ENCODE data around the gene METTL3. TPM values are rescaled to one million over a fixed set of nuclear protein-coding genes. Genes with fewer than 3 reads are reported as not detected.
A peak's percentile ranks its signal among the peaks of the same experiment; 100 is the strongest.

Gene METTL3
- total and polyA plus RNA-seq, 2 of the 4 experiments (the other 2 are of a cell fraction), result 90.6 to 109 TPM

DNA sequence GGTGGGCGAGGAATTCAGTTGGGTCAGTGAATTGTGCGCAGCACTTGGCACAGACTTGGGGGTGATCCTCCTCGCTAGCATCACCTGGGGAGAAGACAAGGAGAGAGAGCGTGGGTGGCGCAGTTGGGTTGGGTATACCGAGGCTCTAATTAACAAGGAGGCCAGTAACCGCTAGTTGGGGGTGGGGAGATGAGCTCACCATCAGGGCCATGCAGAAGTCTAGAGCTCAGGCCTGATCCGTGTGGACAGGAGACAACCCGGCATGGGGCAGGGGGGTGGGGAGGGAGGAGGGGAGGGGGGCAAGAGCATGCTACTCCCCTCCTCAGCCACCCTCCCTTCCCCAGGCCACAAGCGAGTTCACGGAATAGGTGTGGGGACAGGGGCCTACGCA lies 14.4 kb upstream of the METTL3 start:
- peak overlapping the region; percentile 70 to 80; a peak in 3 of 4 replicates for H4K8ac ChIP-seq (ENCODE audit: low read depth in 2 of 2, low read length in 2 of 2)
- H3K14ac ChIP-seq (replicated peaks; ENCODE audit: low read depth, low read length), result peak overlapping the region; percentile 90
- peak overlapping the region; percentile 43; the same call in 1 of the 2 replicates for H3K18ac ChIP-seq (ENCODE audit: low read depth, low read length)
- intact Hi-C loops (cut with micrococcal nuclease) (no loop called here), dilution Hi-C loops (cut with HindIII; ENCODE audit: low sequenced_read_pairs, unreplicated experiment) (no loop called here), in situ Hi-C loops (cut with MboI; ENCODE audit: low sequenced_read_pairs) (no loop called here)
- peaks cover 0 to 19% of the 10 kb centered on the region in 2 experiments; a peak in 2 of 4 replicates for H3K79me1 ChIP-seq (ENCODE audit: low read depth in 1 of 2, low read length in 2 of 2)
- H2BK5ac ChIP-seq (ENCODE audit: low read depth, low read length, poor library complexity, severe bottlenecking), result no peak overlapping the region
- H2BK20ac ChIP-seq (ENCODE audit: low read depth, low read length), result no peak overlapping the region
- peak overlapping the region; percentile 90 for H3K9ac ChIP-seq (ENCODE audit: low read depth, low read length)
- peaks cover 6% of the 10 kb centered on the region for H3K27me3 ChIP-seq (ENCODE audit: control insufficient read depth, insufficient read depth, low read length)
- 45% methylated on average over 4 of the region's 12 CpGs; no CpG with 5 or more reads in 1 of the 2 experiments for WGBS, 2 experiments (ENCODE audit: extremely low coverage in 2 of 2, insufficient read length in 1 of 2)
- H2AK5ac ChIP-seq (ENCODE audit: low read depth, low read length), result peak overlapping the region; percentile 43
- H2BK120ac ChIP-seq (ENCODE audit: low read depth, low read length), result no peak overlapping the region; the same call in 1 of the 2 replicates
- peak overlapping the region; percentile 92; the same call in 1 of the 2 replicates for H4K5ac ChIP-seq (ENCODE audit: low read depth, low read length)
- peak overlapping the region; percentile 96 for H2AFZ ChIP-seq (replicated peaks; ENCODE audit: low read length, poor library complexity)
- H2BK15ac ChIP-seq (ENCODE audit: low read depth, low read length), result no peak overlapping the region
- BruUV-seq (replicated peaks), result no TSS peak
- ChIA-PET CTCF (interaction anchor here (1.4 kb wide), 2 partner anchors 14 to 32 kb away, joined by 4 to 11 read pairs; partner anchors contain the start of gene METTL3), POLR2A (ENCODE audit: unreplicated experiment) (no interaction called here)
- ATAC-seq (ENCODE audit: low read depth), result peak; percentile 59
- no peaks in the 10 kb centered on the region; the same call in 1 of the 2 replicates for H4K20me1 ChIP-seq (ENCODE audit: insufficient read depth, low read length)
- H3K23ac ChIP-seq (ENCODE audit: low read depth, low read length), result peak overlapping the region; percentile 85; the same call in 1 of the 2 replicates
- no peak overlapping the region; the same call in 1 of the 2 replicates for H4K91ac ChIP-seq (ENCODE audit: insufficient read depth, low read depth, low read length)
- H3K4ac ChIP-seq (ENCODE audit: low read depth, low read length), result peak overlapping the region; percentile 72
- peaks cover 15% of the 10 kb centered on the region; the same call in 1 of the 2 replicates for H3K36me3 ChIP-seq (ENCODE audit: control insufficient read depth, insufficient read depth, low read length)
- peak overlapping the region; percentile 100 for H3K4me3 ChIP-seq (ENCODE audit: insufficient read depth, low read depth, low read length)
- H3K56ac ChIP-seq (ENCODE audit: extremely low read depth, insufficient read depth, low read length), result no peak overlapping the region
- H3K27ac ChIP-seq (ENCODE audit: insufficient read depth, low read length), result peak overlapping the region; percentile 66
- no peak for TF ChIP-seq MXI1 (IDR thresholded peaks at IDR 0.05; ENCODE audit: borderline replicate concordance, low read depth, low read length)
- TF ChIP-seq SMC3 (IDR thresholded peaks at IDR 0.05; ENCODE audit: low read depth, low read length), result no peak
- TF ChIP-seq RAD21 (IDR thresholded peaks at IDR 0.05; ENCODE audit: low read length), result no peak
- TF ChIP-seq RFX5 (IDR thresholded peaks at IDR 0.05; ENCODE audit: low read depth, low read length), result no peak
- TF ChIP-seq BHLHE40 (IDR thresholded peaks at IDR 0.05; ENCODE audit: low read depth, low read length), result no peak
- no peak for TF ChIP-seq POLR2A (IDR thresholded peaks at IDR 0.05; ENCODE audit: low read depth, low read length)
- TF ChIP-seq, protein P1, sequence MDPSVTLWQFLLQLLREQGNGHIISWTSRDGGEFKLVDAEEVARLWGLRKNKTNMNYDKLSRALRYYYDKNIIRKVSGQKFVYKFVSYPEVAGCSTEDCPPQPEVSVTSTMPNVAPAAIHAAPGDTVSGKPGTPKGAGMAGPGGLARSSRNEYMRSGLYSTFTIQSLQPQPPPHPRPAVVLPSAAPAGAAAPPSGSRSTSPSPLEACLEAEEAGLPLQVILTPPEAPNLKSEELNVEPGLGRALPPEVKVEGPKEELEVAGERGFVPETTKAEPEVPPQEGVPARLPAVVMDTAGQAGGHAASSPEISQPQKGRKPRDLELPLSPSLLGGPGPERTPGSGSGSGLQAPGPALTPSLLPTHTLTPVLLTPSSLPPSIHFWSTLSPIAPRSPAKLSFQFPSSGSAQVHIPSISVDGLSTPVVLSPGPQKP (IDR thresholded peaks at IDR 0.05; ENCODE audit: borderline replicate concordance, low read depth, low read length), result no peak
- no peak for TF ChIP-seq MAZ (IDR thresholded peaks at IDR 0.05; ENCODE audit: borderline replicate concordance, low read depth, low read length)
- no peak for TF ChIP-seq RCOR1 (IDR thresholded peaks at IDR 0.05; ENCODE audit: insufficient replicate concordance, low read length)
- no peak for TF ChIP-seq NFE2L2 (IDR thresholded peaks at IDR 0.05; ENCODE audit: low read depth, low read length)
- no peak for TF ChIP-seq USF2 (IDR thresholded peaks at IDR 0.05; ENCODE audit: low read depth, low read length)
- no peak for TF ChIP-seq FOS (IDR thresholded peaks at IDR 0.05; ENCODE audit: low read depth, low read length)
- TF ChIP-seq CEBPB (IDR thresholded peaks at IDR 0.05; ENCODE audit: low read depth, low read length), result no peak
- TF ChIP-seq MAFK (IDR thresholded peaks at IDR 0.05; ENCODE audit: low read depth, low read length), result no peak
- TF ChIP-seq CTCF (conservative IDR thresholded peaks at IDR 0.05; ENCODE audit: low read depth, low read length), result no peak
- no peaks in the 10 kb centered on the region for H3K9me3 ChIP-seq (ENCODE audit: control insufficient read depth, insufficient read depth, low read length)
- peak overlapping the region; percentile 95 for H3K4me2 ChIP-seq (ENCODE audit: low read depth, low read length)
- peak; percentile 20 for DNase-seq
- H3K9me1 ChIP-seq (ENCODE audit: insufficient read depth, low read length), result peaks cover 4% of the 10 kb centered on the region
- peaks cover 4% of the 10 kb centered on the region for H3K4me1 ChIP-seq (ENCODE audit: control insufficient read depth, insufficient read depth, low read length)
- H2AK9ac ChIP-seq (replicated peaks; ENCODE audit: low read depth, low read length, poor library complexity), result peak overlapping the region; percentile 93
